Muscle of leg (tissue), 11 donors: ENCODE results near the gene DLGAP1. TPM values are rescaled to one million over a fixed set of nuclear protein-coding genes. Genes with fewer than 3 reads are reported as not detected.
"Not testable (repeated sequence)": the region's sequence is repeated elsewhere in the genome, so short reads cannot be mapped to it uniquely, and the experiment has no call there.

Experiments used
- DNase-seq: peaks from one replicate; pipeline ENCODE4 v3.0.0; 2013
- H3K27ac ChIP-seq: one replicate; pipeline ENCODE4 v1.5.1; 2013; ENCODE audit warnings: mild to moderate bottlenecking, low read length, control low read depth
- H3K27me3 ChIP-seq: one replicate; pipeline ENCODE4 v1.6.1; 2013; ENCODE audit warnings: low read length; ENCODE audit not compliant: control insufficient read depth, insufficient read depth
- H3K36me3 ChIP-seq: one replicate; pipeline ENCODE4 v1.6.1; 2013; ENCODE audit warnings: low read length; ENCODE audit not compliant: control insufficient read depth, insufficient read depth
- H3K4me1 ChIP-seq: one replicate; pipeline ENCODE4 v1.6.1; 2013; ENCODE audit warnings: low read length; ENCODE audit not compliant: control insufficient read depth, insufficient read depth
- H3K4me3 ChIP-seq: one replicate; pipeline ENCODE4 v1.5.1; 2013; ENCODE audit warnings: low read length, control low read depth
- H3K9me3 ChIP-seq: replicated peaks from 2 replicates; pipeline ENCODE4 v1.6.1; 2013; ENCODE audit warnings: low read depth, low read length; ENCODE audit not compliant: control insufficient read depth
- WGBS: methylation state at CpG from one replicate; pipeline ENCODE4 v1.1.5; 2013; ENCODE audit warnings: missing lambda C conversion rate; ENCODE audit not compliant: insufficient coverage; 5-methylcytosine and 5-hydroxymethylcytosine counted together
- polyA plus RNA-seq, 8 donors: library from polyadenylated mRNA; unstranded; fragments of 120-200 nt; gene quantifications; one replicate each; pipeline versions ENCODE4 v1.2.1 to v1.2.3, GENCODE V29; 2013; ENCODE audit warnings: inconsistent platforms in 1 of 8, low replicate concordance in 1 of 8; ENCODE audit not compliant: insufficient read length in 8 of 8, insufficient read depth in 1 of 8
- total RNA-seq: library from RNA; stranded (reverse); fragments of 120-200 nt; gene quantifications from one replicate; pipeline ENCODE4 v1.2.4, GENCODE V29; 2013

DLGAP1 gene
- total and polyA plus RNA-seq, 9 donors: 0.87 to 3.1 (median 1.8) TPM

DNA sequence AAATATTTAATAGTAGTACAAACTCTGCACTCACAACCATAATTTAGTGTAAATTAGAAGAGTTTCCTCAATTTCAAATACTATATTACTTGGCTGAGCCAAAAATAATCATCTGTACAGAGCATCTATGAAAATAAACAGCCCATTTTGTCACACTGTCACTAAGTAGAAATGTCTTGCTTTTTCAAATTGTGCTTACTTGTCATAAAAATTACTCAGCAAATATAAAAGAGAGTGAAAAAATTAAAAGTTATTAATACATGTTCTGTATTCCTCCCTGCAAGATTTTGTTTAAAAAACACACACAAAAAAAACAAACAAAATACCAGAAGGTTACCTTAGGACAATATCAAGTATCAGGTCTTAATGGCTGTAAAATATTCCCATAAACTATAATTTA is 155.7 kb downstream of the DLGAP1 start:
- Histone ChIP-seq H3K9me3 (no peaks in the 10 kb centered on the region), H3K4me1 (no peaks in the 10 kb centered on the region), H3K4me3 (no peak overlapping the region), H3K27ac (no peak overlapping the region), H3K36me3 (no peaks in the 10 kb centered on the region), H3K27me3 (no peaks in the 10 kb centered on the region)
- DNase-seq: no peak

DNA sequence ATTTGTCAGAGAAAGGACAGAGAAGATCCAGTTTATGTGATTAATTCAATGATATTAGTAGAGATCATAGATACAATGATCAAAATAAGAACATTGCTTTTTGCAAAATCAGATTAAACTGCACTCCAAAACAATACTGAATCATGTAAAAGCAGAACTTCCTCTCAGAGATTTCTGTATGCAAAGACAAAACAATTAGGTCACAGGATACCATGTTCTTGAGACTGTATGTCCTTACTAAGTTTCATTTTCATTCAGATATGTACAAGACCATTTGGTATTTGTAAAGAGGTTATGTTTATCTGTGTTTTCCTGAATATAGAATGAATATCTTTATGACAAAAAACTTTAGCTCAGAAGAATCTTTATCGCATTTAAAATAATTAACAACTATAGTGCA is 161.8 kb downstream of the DLGAP1 start:
- no peak for DNase-seq
- Histone ChIP-seq H3K9me3 (no peaks in the 10 kb centered on the region), H3K27me3 (no peaks in the 10 kb centered on the region), H3K4me1 (no peaks in the 10 kb centered on the region), H3K36me3 (no peaks in the 10 kb centered on the region), H3K27ac (no peak overlapping the region), H3K4me3 (no peak overlapping the region)
- no CpG with 5 or more reads among the region's 1 CpG for WGBS

GRCh38 chr18:4292696-4293095 is 162.4 kb downstream of the DLGAP1 start:
- Histone ChIP-seq H3K27ac (no peak overlapping the region), H3K4me3 (no peak overlapping the region), H3K9me3 (no peaks in the 10 kb centered on the region), H3K4me1 (no peaks in the 10 kb centered on the region), H3K27me3 (no peaks in the 10 kb centered on the region), H3K36me3 (no peaks in the 10 kb centered on the region)
- no peak for DNase-seq
- no CpG with 5 or more reads among the region's 2 CpGs for WGBS

DNA sequence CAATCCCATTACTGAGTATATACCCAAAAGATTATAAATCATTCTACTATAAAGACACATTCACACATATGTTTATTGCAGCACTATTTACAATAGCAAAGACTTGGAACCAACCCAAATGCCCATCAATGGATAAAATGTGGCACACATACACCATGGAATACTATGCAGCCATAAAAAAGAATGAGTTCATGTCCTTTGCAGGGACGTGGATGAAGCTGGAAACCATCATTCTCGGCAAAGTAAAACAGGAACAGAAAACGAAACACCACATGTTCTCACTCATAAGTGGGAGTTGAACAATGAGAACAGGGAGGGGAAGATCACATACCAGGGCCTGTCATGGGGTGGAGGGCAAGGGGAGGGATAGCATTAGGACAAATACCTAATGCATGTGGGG is 167.8 kb downstream of the DLGAP1 start:
- WGBS: no CpG with 5 or more reads among the region's 3 CpGs
- H3K9me3 ChIP-seq, DNase-seq, H3K36me3 ChIP-seq, H3K27me3 ChIP-seq, H3K4me1 ChIP-seq, H3K27ac ChIP-seq, H3K4me3 ChIP-seq: not testable (repeated sequence)

DNA sequence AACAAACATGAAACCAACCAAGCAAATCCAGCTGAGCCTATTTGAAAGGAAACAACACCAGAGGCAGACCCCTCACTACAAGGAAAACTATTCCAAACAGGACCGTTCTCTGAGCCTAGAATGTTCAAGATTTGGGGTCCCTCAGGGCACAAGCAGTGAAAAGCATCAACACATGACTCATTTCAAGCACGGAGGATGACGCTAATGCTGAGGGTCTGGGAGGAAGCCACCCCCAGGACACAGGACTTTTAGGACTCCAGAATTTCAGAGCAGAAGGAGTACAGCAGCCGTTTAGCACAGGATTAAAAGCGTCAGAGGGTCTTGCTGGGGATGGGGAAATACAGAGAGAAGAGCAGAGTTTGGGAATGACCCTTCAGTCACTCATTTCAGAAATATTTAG is 168.9 kb downstream of the DLGAP1 start:
- H3K9me3 ChIP-seq: no peaks in the 10 kb centered on the region
- no peak overlapping the region for H3K27ac ChIP-seq

GRCh38 chr18:4285525-4285924 is 169.6 kb downstream of the DLGAP1 start:
- H3K9me3 ChIP-seq: no peaks in the 10 kb centered on the region
- H3K36me3 ChIP-seq: no peaks in the 10 kb centered on the region
- 21% methylated on average over 2 of the region's 3 CpGs for WGBS
- no peak for DNase-seq
- H3K4me3 ChIP-seq: no peak overlapping the region
- H3K27me3 ChIP-seq: no peaks in the 10 kb centered on the region
- H3K27ac ChIP-seq: no peak overlapping the region
- no peaks in the 10 kb centered on the region for H3K4me1 ChIP-seq

More for the DNA sequence above, 168.9 kb downstream of the DLGAP1 start:
- Histone ChIP-seq H3K36me3 (no peaks in the 10 kb centered on the region), H3K4me3 (no peak overlapping the region), H3K27me3 (no peaks in the 10 kb centered on the region), H3K4me1 (no peaks in the 10 kb centered on the region)
- peak; percentile 7 for DNase-seq
- WGBS: 50% methylated on average over 3 of the region's 5 CpGs

DNA sequence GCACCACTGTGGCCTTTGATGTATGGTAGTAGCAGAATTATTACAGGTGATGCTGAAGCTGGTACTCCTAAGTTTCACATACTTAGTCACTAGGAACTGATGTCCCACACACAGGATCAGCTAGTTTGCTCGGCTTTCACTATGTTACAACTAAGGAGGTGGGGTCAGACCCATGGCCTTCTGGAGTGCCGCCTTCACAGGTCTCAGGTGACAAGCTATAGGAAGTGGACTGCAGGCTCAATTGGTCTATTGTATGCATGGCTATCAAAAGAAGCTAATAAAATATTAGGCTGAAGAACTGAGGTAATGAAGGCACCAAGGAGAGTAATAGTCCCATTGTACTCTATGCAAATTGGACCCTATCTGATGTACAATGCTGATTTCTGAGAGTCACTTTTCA is 170.6 kb downstream of the DLGAP1 start:
- no peaks in the 10 kb centered on the region for H3K27me3 ChIP-seq
- no peak for DNase-seq
- WGBS: no CpG with 5 or more reads among the region's 2 CpGs
- no peaks in the 10 kb centered on the region for H3K4me1 ChIP-seq
- no peak overlapping the region for H3K4me3 ChIP-seq
- H3K27ac ChIP-seq: no peak overlapping the region
- H3K36me3 ChIP-seq: no peaks in the 10 kb centered on the region
- no peaks in the 10 kb centered on the region for H3K9me3 ChIP-seq

- H3K9me3 ChIP-seq: no peaks in the 10 kb centered on the region
- no peaks in the 10 kb centered on the region for H3K4me1 ChIP-seq
- DNase-seq: no peak
- H3K4me3 ChIP-seq: no peak overlapping the region
- H3K36me3 ChIP-seq: no peaks in the 10 kb centered on the region
- H3K27me3 ChIP-seq: no peaks in the 10 kb centered on the region
- no peak overlapping the region for H3K27ac ChIP-seq
- 56% methylated on average over 3 of the region's 4 CpGs for WGBS
Observed at GRCh38 chr18:4283746-4284291, 171.3 kb downstream of the DLGAP1 start.

DNA sequence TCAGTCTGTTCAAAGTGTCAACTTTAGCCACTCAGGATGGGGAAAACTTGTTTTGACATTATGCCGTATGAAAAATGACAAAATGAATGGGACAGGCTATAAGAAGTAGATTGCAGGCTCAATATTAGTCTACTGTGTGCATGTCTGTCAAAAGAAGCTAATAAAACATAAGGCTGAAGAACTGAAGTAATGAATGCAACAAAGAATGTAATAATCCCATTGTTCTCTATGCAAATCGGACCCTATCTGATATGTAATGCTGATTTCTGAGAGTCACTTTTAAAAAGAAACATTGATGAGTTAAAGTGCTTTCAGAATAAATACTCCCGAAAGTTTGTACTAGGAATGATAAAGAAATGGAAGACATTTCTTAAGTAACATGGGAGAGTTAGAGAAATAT is 172.2 kb downstream of the DLGAP1 start:
- WGBS: 0% methylated on average over 1 of the region's 3 CpGs
- Histone ChIP-seq H3K27me3 (no peaks in the 10 kb centered on the region), H3K4me1 (no peaks in the 10 kb centered on the region), H3K4me3 (no peak overlapping the region), H3K9me3 (no peaks in the 10 kb centered on the region), H3K27ac (no peak overlapping the region), H3K36me3 (no peaks in the 10 kb centered on the region)
- no peak for DNase-seq

- no CpG with 5 or more reads among the region's 5 CpGs for WGBS
- Histone ChIP-seq H3K4me1 (no peaks in the 10 kb centered on the region), H3K9me3 (no peaks in the 10 kb centered on the region), H3K36me3 (no peaks in the 10 kb centered on the region), H3K4me3 (no peak overlapping the region), H3K27ac (no peak overlapping the region), H3K27me3 (no peaks in the 10 kb centered on the region)
- no peak for DNase-seq
Observed at GRCh38 chr18:4276953-4277585, 178.0 kb downstream of the DLGAP1 start.

- no peaks in the 10 kb centered on the region for H3K36me3 ChIP-seq
- no peaks in the 10 kb centered on the region for H3K27me3 ChIP-seq
- no peak overlapping the region for H3K27ac ChIP-seq
- no CpG with 5 or more reads among the region's 2 CpGs for WGBS
- no peaks in the 10 kb centered on the region for H3K4me1 ChIP-seq
- no peaks in the 10 kb centered on the region for H3K9me3 ChIP-seq
- DNase-seq: no peak
- H3K4me3 ChIP-seq: no peak overlapping the region
Observed at GRCh38 chr18:4271952-4272351, 183.2 kb downstream of the DLGAP1 start.
